SK-N-SH (cell line): Measurements from ENCODE around the gene PCNT. TPM values are rescaled to one million over a fixed set of nuclear protein-coding genes. Genes with fewer than 3 reads are reported as not detected.

ENCODE experiments used
- CTCF ChIA-PET: fragments of 300-600, 350-600 bp; formaldehyde crosslinking; extraction: SDS; loops from one replicate; lab custom pipeline; 2021; lab: Yijun Ruan, JAX
- POLR2A ChIA-PET: fragments of 350-600 bp; sonication (Branson Sonifier 250); formaldehyde crosslinking; extraction: SDS; loops from one replicate; lab custom pipeline; 2020; ENCODE audit warnings: antibody characterized with exemption, inconsistent platforms; lab: Yijun Ruan, JAX
- DNase-seq: peaks from one replicate; pipeline ENCODE4 v3.0.0; 2012
- H2AFZ ChIP-seq: fragments of 200-600 bp; sonication (generic); 2 replicates; pipeline ENCODE4 v1.8.1; 2016; ENCODE audit warnings: antibody characterized with exemption, mild to moderate bottlenecking, low read depth
- H3F3A ChIP-seq: fragments of 200-600 bp; sonication (generic); replicated peaks from 2 replicates; pipeline ENCODE3; 2016; ENCODE audit warnings: antibody characterized with exemption, mild to moderate bottlenecking; ENCODE audit not compliant: insufficient read depth
- H3K27ac ChIP-seq, 2 experiments: fragments of 200-500 bp in 1 of 2; fragments of 200-600 bp in 1 of 2; sonication (Bioruptor generic) in 1 of 2; sonication (generic), shearing (Covaris generic) in 1 of 2; 2 replicates each; pipeline versions ENCODE4 v1.5.1 to v1.6.1; 2014 to 2016; ENCODE audit warnings: low read depth in 2 of 2, inconsistent platforms in 1 of 2, low read length in 1 of 2, mild to moderate bottlenecking in 1 of 2, mixed read lengths in 1 of 2
- H3K27me3 ChIP-seq: fragments of 200-600 bp; sonication (generic), shearing (Covaris generic); 2 replicates; pipeline ENCODE4 v1.6.1; 2016; ENCODE audit warnings: mixed run types; ENCODE audit not compliant: insufficient read depth
- H3K36me3 ChIP-seq, 2 experiments: fragments of 200-500 bp in 1 of 2; fragments of 200-600 bp in 1 of 2; sonication (Bioruptor generic) in 1 of 2; sonication (generic) in 1 of 2; replicated peaks in 1 of 2; 2 replicates each; pipeline versions ENCODE3 to v1.5.1; 2014 to 2016; ENCODE audit warnings: low read length in 1 of 2, mild to moderate bottlenecking in 1 of 2; ENCODE audit not compliant: insufficient read depth in 2 of 2, control insufficient read depth in 1 of 2
- H3K4me1 ChIP-seq, 2 experiments: fragments of 200-500 bp in 1 of 2; fragments of 200-600 bp in 1 of 2; sonication (Bioruptor generic) in 1 of 2; sonication (generic), shearing (Covaris generic) in 1 of 2; 2 replicates each; pipeline versions ENCODE4 v1.5.1 to v1.6.1; 2014 to 2016; ENCODE audit warnings: low read depth in 1 of 2, low read length in 1 of 2, mixed run types in 1 of 2; ENCODE audit not compliant: insufficient read depth in 2 of 2, control insufficient read depth in 1 of 2
- H3K4me2 ChIP-seq: fragments of 200-600 bp; sonication (generic), shearing (Covaris generic); 2 replicates; pipeline ENCODE4 v1.6.1; 2017; ENCODE audit warnings: mixed run types
- H3K4me3 ChIP-seq, 2 experiments: fragments of 200-500 bp in 1 of 2; fragments of 200-600 bp in 1 of 2; sonication (Bioruptor generic) in 1 of 2; sonication (generic), shearing (Covaris generic) in 1 of 2; 2 replicates each; pipeline versions ENCODE4 v1.5.1 to v1.8.1; 2014 to 2016; ENCODE audit warnings: low read depth in 2 of 2, inconsistent platforms in 1 of 2, low read length in 1 of 2, mild to moderate bottlenecking in 1 of 2, mixed read lengths in 1 of 2, moderate library complexity in 1 of 2
- H3K79me2 ChIP-seq: fragments of 200-600 bp; sonication (generic); 2 replicates; pipeline ENCODE4 v1.8.1; 2017; ENCODE audit warnings: mild to moderate bottlenecking; ENCODE audit not compliant: insufficient read depth
- H3K9ac ChIP-seq: fragments of 200-600 bp; sonication (generic); 2 replicates; pipeline ENCODE4 v1.6.1; 2017; ENCODE audit warnings: mixed run types
- H3K9me2 ChIP-seq: fragments of 200-600 bp; sonication (generic); 2 replicates; pipeline ENCODE4 v1.6.1; 2017; ENCODE audit warnings: mixed run types
- H3K9me3 ChIP-seq: fragments of 200-600 bp; sonication (generic); 2 replicates; pipeline ENCODE4 v1.6.1; 2017; ENCODE audit warnings: mixed run types, mild to moderate bottlenecking, moderate library complexity
- H4K20me1 ChIP-seq: fragments of 200-600 bp; sonication (generic); 2 replicates; pipeline ENCODE4 v1.6.1; 2017; ENCODE audit warnings: mild to moderate bottlenecking, mixed run types; ENCODE audit not compliant: insufficient read depth
- CHD2 ChIP-seq: fragments of 150-350 bp; IDR thresholded peaks from 2 replicates; pipeline ENCODE4 v1.6.1; 2018; ENCODE audit warnings: low read length; ENCODE audit not compliant: partially characterized antibody
- CTCF ChIP-seq: fragments of 200-600 bp; sonication (generic); IDR thresholded peaks from 2 replicates; pipeline ENCODE4 v1.6.1; 2017; ENCODE audit warnings: antibody characterized with exemption, mild to moderate bottlenecking, moderate library complexity
- ELF1 ChIP-seq: IDR thresholded peaks from 2 replicates; pipeline ENCODE4 v1.4.0; 2012
- EP300 ChIP-seq, 2 experiments: IDR thresholded peaks; 2 replicates each; pipeline versions ENCODE4 v1.4.0 to v1.6.1; 2012; ENCODE audit warnings: borderline replicate concordance in 1 of 2, low read depth in 1 of 2, low read length in 1 of 2
- EZH2phosphoT487 ChIP-seq: fragments of 200-600 bp; sonication (generic); IDR thresholded peaks from 2 replicates; pipeline ENCODE4 v1.6.1; 2017; ENCODE audit warnings: low read depth, mixed run types, mild to moderate bottlenecking, antibody characterized with exemption, moderate library complexity, borderline replicate concordance
- FOSL2 ChIP-seq: IDR thresholded peaks from 2 replicates; pipeline ENCODE4 v1.4.0; 2012; ENCODE audit warnings: low read depth, mild to moderate bottlenecking, moderate library complexity, borderline replicate concordance
- GABPA ChIP-seq: IDR thresholded peaks from 2 replicates; pipeline ENCODE4 v1.4.0; 2012; ENCODE audit warnings: low read depth, mild to moderate bottlenecking
- IRF3 ChIP-seq: fragments of 150-350 bp; IDR thresholded peaks from 2 replicates; pipeline ENCODE4 v1.6.1; 2016; ENCODE audit warnings: mild to moderate bottlenecking, low read depth, low read length
- MAX ChIP-seq: IDR thresholded peaks from 2 replicates; pipeline ENCODE4 v1.4.0; 2012; ENCODE audit warnings: low read depth
- NRF1 ChIP-seq: IDR thresholded peaks from 2 replicates; pipeline ENCODE4 v1.6.1; 2012; ENCODE audit warnings: low read depth, mild to moderate bottlenecking, low read length
- RAD21 ChIP-seq: IDR thresholded peaks from 2 replicates; pipeline ENCODE4 v1.6.1; 2012; ENCODE audit warnings: mild to moderate bottlenecking, low read length
- RCOR1 ChIP-seq: fragments of 150-350 bp; IDR thresholded peaks from 2 replicates; pipeline ENCODE4 v1.6.1; 2017; ENCODE audit warnings: antibody characterized with exemption, low read length
- REST ChIP-seq: IDR thresholded peaks from 2 replicates; pipeline ENCODE4 v1.6.1; 2012; ENCODE audit warnings: mild to moderate bottlenecking, low read depth, low read length, moderate library complexity
- RFX5 ChIP-seq: IDR thresholded peaks from 2 replicates; pipeline ENCODE4 v1.6.1; 2012; ENCODE audit warnings: mild to moderate bottlenecking, improper control_type of control experiment, low read length
- RXRA ChIP-seq: IDR thresholded peaks from 2 replicates; pipeline ENCODE4 v1.4.0; 2012; ENCODE audit warnings: low read depth, mild to moderate bottlenecking, borderline replicate concordance
- SMC3 ChIP-seq: IDR thresholded peaks from 2 replicates; pipeline ENCODE4 v1.6.1; 2012; ENCODE audit warnings: low read depth, low read length, improper control_type of control experiment
- TAF1 ChIP-seq: IDR thresholded peaks from 2 replicates; pipeline ENCODE4 v1.6.1; 2012; ENCODE audit warnings: low read depth, mild to moderate bottlenecking, low read length, moderate library complexity, borderline replicate concordance
- TEAD4 ChIP-seq: IDR thresholded peaks from 2 replicates; pipeline ENCODE4 v1.4.0; 2012; ENCODE audit warnings: mild to moderate bottlenecking, borderline replicate concordance; ENCODE audit not compliant: insufficient read depth
- YY1 ChIP-seq: IDR thresholded peaks from 2 replicates; pipeline ENCODE4 v1.4.0; 2012; ENCODE audit warnings: low read depth, mild to moderate bottlenecking
- WGBS: methylation state at CpG from one replicate; pipeline ENCODE4 v1.1.6; 2017; ENCODE audit warnings: low lambda C conversion rate; 5-methylcytosine and 5-hydroxymethylcytosine counted together
- polyA plus RNA-seq, 3 experiments: library from polyadenylated mRNA; depleted of rRNA; stranded (reverse); fragments of >200 nt; gene quantifications; 2 replicates each; pipeline ENCODE4 v1.2.3, GENCODE V29; 2012

PCNT gene
- polyA plus RNA-seq, 1 of the 3 experiments (the other 2 are of a cell fraction) = 15.7 TPM

GRCh38 chr21:46326110-46326703, 2.3 kb downstream of the PCNT start:
- Histone ChIP-seq H3K27me3 (no peaks in the 10 kb centered on the region), H3K4me3 (peak overlapping the region; percentile 68 to 84; a peak in 2 of 4 replicates), H3K9ac (peak overlapping the region; percentile 79), H3K9me2 (no peaks in the 10 kb centered on the region), H2AFZ (no peak overlapping the region), H3K79me2 (peaks cover 84% of the 10 kb centered on the region), H3K27ac (peak overlapping the region; percentile 81 to 92; a peak in 3 of 4 replicates), H3K9me3 (no peaks in the 10 kb centered on the region), H3F3A (peaks cover 16% of the 10 kb centered on the region), H3K36me3 (peaks cover 6 to 23% of the 10 kb centered on the region in 2 experiments), H3K4me1 (peaks cover 14 to 26% of the 10 kb centered on the region in 2 experiments; a peak in 3 of 4 replicates), H3K4me2 (peak overlapping the region; percentile 100), H4K20me1 (peaks cover 8% of the 10 kb centered on the region; the same call in 1 of the 2 replicates)
- ChIA-PET CTCF (interaction anchor here (0.8 to 1.7 kb wide), 6 partner anchors 11 to 183 kb away, joined by 3 to 10 read pairs (median 4); no protein-coding TSS in a partner anchor), POLR2A (interaction anchor here (1.6 kb wide), 1 partner anchor 355 kb away, joined by 7 read pairs; no protein-coding TSS in a partner anchor)
- TF ChIP-seq NRF1 (no peak), CTCF (peak; percentile 20; the same call in 1 of the 2 replicates), FOSL2 (no peak)
- whole genome bisulfite sequencing = 84% methylated on average over 15 of the region's 15 CpGs
- DNase-seq = no peak

- no peak overlapping the region for H2AFZ ChIP-seq
- H3K9ac ChIP-seq = no peak overlapping the region
- peaks cover 22% of the 10 kb centered on the region for H3F3A ChIP-seq
- peaks cover 76% of the 10 kb centered on the region for H3K79me2 ChIP-seq
- no peak overlapping the region for H3K4me2 ChIP-seq
- H3K36me3 ChIP-seq = peaks cover 8 to 30% of the 10 kb centered on the region in 2 experiments
- H3K27ac ChIP-seq = no peak overlapping the region
- H3K4me3 ChIP-seq = no peak overlapping the region
- CTCF ChIA-PET = no interaction called here
- POLR2A ChIA-PET = no interaction called here
- DNase-seq = no peak
- no peaks in the 10 kb centered on the region for H4K20me1 ChIP-seq
- no peak for TF ChIP-seq ELF1
- no peak for TF ChIP-seq SMC3
- TF ChIP-seq REST = no peak
- no peak for TF ChIP-seq NRF1
- TF ChIP-seq RCOR1 = no peak
- no peak for TF ChIP-seq IRF3
- no peak for TF ChIP-seq YY1
- TF ChIP-seq TEAD4 = no peak
- no peak for TF ChIP-seq EZH2phosphoT487
- TF ChIP-seq RFX5 = no peak
- TF ChIP-seq CHD2 = no peak
- TF ChIP-seq GABPA = no peak
- TF ChIP-seq RXRA = no peak
- no peak for TF ChIP-seq TAF1
- no peak for TF ChIP-seq EP300 (IDR thresholded peaks at IDR 0.05; ENCODE audit: borderline replicate concordance in 1 of 2, low read depth in 1 of 2, low read length in 1 of 2)
- no peak for TF ChIP-seq MAX
- no peak for TF ChIP-seq RAD21
- TF ChIP-seq, all 33 proteins: peak for 0
- no peaks in the 10 kb centered on the region for H3K27me3 ChIP-seq
- WGBS = 73% methylated on average over 2 of the region's 4 CpGs
- H3K4me1 ChIP-seq = peaks cover 10 to 12% of the 10 kb centered on the region in 2 experiments; a peak in 3 of 4 replicates
- H3K9me2 ChIP-seq = no peaks in the 10 kb centered on the region
- H3K9me3 ChIP-seq = no peaks in the 10 kb centered on the region
These were observed 3.8 kb downstream of the PCNT start for GRCh38 chr21:46327711-46328110.
